Tibial nerve (tissue), 3 donors: Measurements from ENCODE around the gene GATA6.

Experiments
- POLR2A ChIP-seq, 2 donors: fragments of 450-650 bp; IDR thresholded peaks; one replicate each; pipeline ENCODE4 v1.6.1; 2017; ENCODE audit warnings: antibody characterized with exemption in 2 of 2, mild to moderate bottlenecking in 2 of 2, moderate library complexity in 2 of 2
- TF ChIP-seq, protein P1 (sequence below), 5 experiments: fragments of 200-600 bp in 3 of 5; fragments of 450-650 bp in 2 of 5; sonication (generic) in 3 of 5; IDR thresholded peaks; one replicate each; pipeline ENCODE4 v1.5.1; 2016 to 2019; ENCODE audit warnings: antibody characterized with exemption in 5 of 5, mild to moderate bottlenecking in 3 of 5, moderate library complexity in 2 of 5

DNA sequence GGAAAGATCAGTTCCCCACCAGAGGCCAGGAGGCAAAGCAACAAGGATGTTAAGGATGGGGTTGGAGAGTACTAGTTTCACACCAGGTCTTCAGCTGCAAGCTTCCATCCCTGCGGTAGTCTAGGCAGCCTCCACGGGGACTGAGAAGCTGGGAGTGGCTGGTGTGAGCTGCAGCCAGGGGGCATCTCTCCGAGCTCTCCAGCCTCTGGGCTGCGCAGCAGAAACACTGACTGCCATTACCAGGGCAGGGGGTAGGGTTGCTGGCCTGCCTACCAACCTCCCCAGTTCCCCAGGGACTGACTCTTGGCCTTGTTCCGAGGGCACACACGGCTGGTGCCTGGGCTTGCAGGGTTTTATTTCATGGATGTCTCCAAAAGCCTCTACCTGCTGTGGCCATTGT, 15.9 kb downstream of the GATA6 start:
- TF ChIP-seq, protein P1, sequence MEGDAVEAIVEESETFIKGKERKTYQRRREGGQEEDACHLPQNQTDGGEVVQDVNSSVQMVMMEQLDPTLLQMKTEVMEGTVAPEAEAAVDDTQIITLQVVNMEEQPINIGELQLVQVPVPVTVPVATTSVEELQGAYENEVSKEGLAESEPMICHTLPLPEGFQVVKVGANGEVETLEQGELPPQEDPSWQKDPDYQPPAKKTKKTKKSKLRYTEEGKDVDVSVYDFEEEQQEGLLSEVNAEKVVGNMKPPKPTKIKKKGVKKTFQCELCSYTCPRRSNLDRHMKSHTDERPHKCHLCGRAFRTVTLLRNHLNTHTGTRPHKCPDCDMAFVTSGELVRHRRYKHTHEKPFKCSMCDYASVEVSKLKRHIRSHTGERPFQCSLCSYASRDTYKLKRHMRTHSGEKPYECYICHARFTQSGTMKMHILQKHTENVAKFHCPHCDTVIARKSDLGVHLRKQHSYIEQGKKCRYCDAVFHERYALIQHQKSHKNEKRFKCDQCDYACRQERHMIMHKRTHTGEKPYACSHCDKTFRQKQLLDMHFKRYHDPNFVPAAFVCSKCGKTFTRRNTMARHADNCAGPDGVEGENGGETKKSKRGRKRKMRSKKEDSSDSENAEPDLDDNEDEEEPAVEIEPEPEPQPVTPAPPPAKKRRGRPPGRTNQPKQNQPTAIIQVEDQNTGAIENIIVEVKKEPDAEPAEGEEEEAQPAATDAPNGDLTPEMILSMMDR (IDR thresholded peaks at IDR 0.05) = no peak
- TF ChIP-seq POLR2A (IDR thresholded peaks at IDR 0.05) = no peak
